Measurements from ENCODE around the gene BUB3. TPM values are rescaled to one million over a fixed set of nuclear protein-coding genes. Genes with fewer than 3 reads are reported as not detected.

BUB3 gene
- total RNA-seq, 2 donors from 2014 or later: 45.3 to 48.1 TPM

DNA sequence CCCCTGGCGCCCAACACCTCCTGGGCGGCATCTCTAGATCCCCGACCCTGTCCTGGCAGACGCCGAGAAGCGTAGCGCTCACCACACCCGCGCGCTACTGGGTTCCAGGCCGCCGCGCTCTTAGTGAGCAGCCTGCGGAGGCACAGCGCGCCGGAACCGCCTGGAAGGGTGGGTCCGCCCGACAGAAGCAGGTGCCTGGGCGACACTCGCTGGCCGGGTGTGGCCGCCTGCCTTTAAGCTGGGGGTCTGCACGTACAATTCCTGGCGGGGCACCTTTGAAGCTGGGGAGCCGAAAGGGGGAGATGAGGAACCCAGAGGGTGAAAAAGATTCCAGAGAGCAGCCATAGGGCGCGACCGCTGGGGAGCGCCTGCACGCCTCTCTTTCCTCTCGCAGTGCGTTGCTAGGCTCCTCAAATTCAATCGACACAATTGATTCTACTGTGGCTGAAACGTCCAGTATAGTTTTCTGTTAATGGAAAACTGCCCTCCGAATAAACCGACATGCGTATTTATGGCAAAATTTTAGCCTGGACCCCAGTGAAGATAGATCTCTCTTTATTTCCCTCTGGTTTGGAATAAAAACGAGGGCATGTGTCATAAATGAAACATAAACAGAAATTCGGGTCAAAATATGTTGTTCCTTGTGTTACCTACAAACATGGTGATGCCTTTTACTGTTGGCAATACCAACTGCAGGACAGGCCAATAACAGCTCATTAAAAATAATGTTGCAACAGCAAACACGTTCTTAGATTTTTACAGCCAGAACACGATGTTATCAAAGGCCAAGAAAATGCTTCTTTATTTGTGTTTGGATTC lies 13.8 kb upstream of the BUB3 start:
- DNase-seq (ENCODE audit: low spot score): no peak
- intact Hi-C loops (cut with DNase I): no loop called here

DNA sequence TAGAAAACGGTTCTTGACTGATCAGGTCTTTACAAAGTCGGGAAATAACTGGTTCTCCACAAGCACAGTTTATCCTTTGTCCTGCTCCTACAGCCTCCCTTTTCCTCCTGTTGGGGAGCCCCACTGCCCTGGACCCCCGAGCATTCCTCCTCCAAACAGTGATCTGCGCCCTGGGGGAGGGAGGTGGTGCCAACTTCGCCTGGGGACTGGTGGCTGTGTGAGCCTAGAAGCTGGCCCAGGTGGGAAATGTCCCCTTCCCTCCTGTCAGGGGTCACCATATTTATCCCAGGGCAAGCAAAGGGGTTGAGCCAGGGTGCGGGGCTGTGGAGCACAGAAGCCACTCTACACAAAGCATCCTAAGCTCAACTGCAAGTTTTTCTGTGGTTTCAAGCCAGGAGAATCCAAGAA lies 13.2 kb upstream of the BUB3 start:
- intact Hi-C loops (cut with DNase I): no loop called here
- DNase-seq (ENCODE audit: low spot score): no peak

DNA sequence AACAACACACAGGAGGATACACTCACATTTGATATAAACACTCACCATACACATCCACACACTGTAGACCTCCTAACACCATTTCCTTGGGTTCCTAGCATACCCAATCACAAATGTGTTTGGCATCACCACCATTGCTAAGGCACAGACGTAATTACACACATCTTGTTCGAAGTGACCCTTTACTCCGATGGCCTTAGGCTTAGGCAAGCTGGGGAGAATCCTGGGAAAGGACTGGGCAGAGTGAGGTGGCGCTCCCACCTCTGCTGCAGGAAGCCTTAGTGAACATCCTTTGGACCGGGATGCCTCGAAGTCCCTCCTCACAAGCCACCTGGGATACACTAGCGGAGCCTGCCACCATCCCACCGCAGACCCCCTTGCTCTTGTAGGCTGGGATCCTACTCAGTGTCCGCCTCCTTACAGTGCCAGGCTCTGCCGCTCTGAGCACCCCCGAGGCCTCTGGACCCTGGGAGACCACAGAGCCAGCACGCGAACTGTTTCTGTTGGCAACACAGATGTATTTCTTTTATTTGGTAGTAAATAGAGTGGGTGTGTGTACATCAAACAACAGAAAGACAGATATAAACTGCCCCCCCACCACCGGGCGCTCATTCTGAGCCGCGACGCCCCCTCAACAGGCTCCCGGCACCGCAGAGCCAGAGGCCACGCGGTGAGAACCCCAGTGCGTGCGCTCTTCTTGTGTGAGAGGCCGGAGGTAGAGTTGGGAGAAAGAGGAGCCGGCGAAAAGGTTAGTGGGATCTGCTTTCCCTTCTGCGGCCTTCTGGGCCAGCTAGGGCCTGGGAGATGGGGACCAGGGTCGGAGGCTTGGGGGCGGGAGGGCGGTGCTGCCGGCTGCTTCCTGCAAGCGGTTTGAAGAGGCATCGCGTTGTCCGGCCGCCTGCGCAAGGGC lies 12.2 kb upstream of the BUB3 start:
- DNase-seq (ENCODE audit: low spot score): no peak
- intact Hi-C loops (cut with DNase I): no loop called here

DNA sequence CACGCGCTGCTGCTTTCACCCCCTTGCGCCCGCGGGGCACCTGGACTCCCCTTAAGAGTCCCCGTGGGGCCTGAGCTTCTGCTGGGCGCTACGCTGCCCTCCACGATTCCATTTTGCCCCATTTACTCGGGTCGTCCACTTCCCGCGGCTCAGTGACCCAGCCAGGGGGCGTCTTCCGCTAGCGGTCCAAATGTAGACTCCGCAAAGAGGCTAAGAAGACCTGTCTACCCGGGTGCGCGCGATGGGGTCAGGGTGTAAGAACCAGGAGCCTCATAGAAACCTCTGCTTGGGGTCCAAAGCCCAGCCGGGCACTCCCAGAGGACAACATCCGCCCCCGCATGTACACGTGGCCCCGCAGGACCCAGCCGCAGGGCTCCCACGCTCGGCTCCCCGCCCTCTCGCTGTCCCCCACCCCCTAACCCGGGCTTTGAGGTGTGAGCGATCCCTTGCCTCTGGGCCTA lies 11.5 kb upstream of the BUB3 start:
- intact Hi-C loops (cut with DNase I): no loop called here
- no peak for DNase-seq (ENCODE audit: low spot score)

DNA sequence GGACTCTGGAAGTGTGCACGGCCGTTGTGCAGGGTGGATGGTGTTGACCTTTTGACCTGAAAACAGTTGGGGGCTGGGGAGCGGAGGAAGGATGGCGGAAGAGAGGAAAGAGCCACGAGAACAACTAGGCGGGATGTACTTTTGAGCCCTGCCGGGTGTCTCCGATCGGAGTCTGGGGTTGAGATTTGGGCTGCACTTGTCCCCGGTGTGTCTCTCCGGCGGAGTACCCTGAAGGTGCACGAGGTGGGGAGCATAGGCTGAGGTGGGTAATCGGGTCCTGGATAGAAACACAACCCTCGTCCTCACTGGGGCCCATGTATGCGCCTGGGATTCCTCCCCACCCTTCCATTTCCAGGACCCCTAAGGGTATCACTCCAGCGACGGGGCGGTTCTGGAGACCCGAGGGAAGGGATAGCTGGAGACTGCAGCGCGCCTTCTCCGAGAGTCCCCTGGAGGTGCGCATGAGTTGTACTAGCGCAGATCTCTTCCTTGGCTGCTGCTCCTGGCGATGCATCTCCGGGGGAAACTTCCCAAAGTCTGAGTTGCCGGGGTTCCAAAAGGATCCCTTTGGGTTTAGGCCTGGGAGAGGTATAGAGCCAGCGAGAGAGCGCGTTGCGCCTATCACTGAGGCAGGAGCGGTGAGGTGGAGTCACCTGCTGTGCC lies 10.9 kb upstream of the BUB3 start:
- intact Hi-C loops (cut with DNase I): no loop called here
- no peak for DNase-seq (ENCODE audit: low spot score)

DNA sequence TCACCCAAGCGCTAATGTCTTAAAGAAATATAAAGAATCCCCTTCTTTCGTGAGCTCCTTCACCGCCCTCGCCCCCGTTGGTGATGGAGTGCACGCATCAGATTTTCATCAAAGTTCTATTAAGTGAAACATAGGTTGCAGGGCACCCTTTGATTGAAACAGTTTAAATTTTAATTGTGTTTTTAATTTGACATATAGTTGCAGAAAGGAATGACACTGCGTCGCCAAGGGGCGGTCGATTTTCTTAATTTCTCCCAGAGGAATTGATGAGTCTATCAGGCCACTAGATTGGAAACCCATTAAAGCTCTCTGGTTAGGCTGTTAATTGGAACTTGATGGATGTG lies 10.4 kb upstream of the BUB3 start:
- no peak for DNase-seq (ENCODE audit: low spot score)
- intact Hi-C loops (cut with DNase I): no loop called here

DNA sequence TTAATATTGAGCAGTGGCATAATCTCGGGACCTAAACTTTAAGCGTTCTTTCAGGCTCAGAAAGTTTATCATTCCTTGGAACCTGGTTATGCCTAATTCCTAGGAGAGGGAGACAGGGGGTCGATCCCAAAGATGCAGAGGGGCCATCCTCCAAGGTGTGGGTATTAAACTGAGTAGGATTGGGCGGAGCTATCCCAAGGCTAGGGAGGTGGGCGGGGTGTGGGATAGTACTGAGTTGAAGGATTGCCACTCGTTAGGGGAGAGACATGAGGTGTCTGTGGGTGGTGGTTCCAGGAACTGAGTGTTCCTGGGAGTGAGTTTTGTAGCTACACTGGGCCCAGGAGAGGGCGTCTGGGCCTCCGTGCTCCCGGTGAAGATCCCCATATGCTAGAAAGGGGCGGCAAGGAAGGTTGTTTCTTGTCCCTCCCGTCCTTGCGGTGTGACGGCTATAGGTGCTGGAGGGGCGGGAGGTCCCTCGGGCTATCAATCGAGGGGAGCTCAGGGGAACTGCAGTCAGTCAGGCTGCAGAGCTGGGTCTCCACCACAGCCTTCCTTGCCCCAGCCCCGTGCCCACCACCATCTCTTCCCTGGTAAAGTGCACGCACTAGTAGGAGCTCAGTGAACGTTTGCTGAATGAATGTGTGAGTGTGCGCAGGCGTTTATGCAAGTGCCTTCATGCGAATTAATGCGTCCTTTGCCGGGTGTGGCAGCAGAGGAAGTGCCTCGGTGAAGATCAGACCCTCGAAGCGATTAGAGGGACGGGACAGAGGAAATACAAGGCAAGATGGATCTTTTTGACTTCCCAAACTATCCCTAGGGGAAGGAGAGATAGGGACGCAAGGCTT lies 9.3 kb upstream of the BUB3 start:
- no peak for DNase-seq (ENCODE audit: low spot score)
- intact Hi-C loops (cut with DNase I): no loop called here

DNA sequence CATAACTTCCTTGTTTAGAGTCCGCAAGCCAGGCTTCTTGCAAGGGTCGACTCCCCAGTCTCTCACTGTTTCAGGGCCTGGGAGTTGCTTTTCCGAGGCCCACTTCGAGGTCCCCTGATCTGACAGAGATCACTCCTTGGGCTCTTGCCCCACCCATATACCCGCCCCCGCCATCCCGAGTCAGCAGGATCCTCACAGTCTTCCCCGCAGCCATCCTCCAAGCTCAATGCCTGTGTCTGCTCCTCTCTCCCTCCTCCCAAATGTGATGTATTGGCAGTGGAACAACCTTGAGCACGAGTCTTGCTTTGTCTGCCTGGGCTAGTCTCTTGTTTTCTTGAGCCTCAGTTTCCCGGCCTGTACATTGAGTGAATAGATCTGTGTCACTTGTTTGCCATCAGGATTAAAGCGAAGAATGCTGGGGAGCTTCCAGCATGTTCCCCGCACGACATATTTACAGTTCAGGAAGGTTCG lies 8.6 kb upstream of the BUB3 start:
- DNase-seq (ENCODE audit: low spot score): no peak
- intact Hi-C loops (cut with DNase I): loop anchor here in 1 of 2 donors (1.0 kb wide), 1 partner anchor 10 kb away; the partner anchor contains the start of gene HMX3

DNA sequence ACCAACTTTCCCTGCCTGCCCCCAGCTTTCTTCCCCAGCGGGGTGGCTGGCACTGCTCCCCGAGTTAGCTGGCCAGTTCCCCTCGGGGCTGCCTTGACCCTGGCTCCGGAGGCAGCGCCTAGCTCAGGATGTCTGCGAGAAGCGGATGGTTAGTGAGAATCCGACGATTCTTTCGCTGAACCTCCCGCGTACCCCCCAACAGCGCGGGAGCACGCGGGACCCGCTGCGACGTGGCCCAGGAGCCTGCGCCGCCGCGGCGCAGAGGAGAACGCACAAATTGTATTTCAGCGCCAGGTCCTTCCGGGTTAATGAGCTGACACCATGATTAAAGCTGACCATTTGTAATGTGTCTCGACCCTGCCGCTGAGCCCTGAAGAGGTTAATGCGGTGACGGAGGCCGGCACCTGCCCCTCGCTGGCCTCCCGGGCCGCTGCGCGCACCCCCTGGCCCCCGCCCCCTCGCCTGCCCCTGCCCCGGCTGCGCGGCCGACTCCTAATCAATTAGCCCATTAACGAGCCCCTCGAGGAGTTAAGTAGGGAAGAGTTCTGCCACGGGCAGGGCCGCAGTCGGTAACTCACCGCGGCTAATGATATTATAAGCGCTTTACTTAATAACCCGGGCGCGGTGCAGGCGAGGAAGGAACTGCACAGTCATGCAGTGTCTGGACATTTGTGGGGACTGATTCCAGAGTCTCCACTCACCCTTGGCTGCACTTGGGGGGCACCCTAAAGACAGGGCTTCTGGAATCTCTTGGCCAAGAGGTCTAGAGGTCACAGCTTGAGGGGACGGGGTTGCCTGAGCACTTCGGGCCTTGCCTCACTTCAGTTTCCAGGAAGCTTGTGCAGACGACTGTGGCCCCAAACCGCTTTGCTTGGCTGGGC lies 7.9 kb upstream of the BUB3 start:
- DNase-seq (ENCODE audit: low spot score): no peak
- intact Hi-C loops (cut with DNase I): loop anchor here in 1 of 2 donors (1.0 kb wide), 1 partner anchor 11 kb away; the partner anchor contains the start of gene HMX3

DNA sequence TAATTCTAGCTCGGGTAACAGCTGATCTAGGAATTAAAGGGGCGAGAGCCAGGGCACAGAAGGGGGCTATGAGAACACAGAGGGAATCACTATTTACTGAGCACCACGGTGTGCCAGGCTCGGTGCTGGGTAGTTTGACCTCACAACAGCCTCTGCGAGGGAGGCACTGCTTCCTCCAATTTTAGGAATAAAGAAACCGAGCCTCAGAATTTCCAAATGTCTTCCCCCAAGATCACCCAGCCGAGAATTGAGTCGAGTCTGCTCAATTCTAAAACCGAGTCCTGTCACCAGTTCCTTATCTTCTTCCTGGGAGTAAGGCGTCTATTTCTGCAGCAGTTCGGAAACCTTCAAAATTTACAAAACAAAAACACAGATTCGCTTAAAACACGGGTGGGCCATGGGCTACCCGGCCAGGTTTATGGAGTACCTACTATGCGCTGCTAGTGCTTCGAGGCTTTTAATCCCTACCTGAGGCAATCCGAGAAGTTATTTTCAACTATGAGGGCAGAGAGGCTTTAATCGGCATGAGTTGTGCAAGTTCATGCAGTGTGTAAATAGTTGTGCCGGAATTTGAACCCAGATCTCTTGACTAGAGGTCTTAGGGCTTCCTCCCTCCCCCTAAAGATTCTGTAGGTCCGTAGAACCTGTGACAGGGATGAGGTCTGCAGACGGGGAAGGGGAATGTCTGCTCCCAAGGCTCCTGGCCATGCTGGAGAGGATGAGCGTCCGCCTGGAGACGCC lies 7.1 kb upstream of the BUB3 start:
- intact Hi-C loops (cut with DNase I): loop anchor here in 1 of 2 donors (1.0 kb wide), 1 partner anchor 12 kb away; the partner anchor contains the start of gene HMX3
- DNase-seq (ENCODE audit: low spot score): no peak

DNA sequence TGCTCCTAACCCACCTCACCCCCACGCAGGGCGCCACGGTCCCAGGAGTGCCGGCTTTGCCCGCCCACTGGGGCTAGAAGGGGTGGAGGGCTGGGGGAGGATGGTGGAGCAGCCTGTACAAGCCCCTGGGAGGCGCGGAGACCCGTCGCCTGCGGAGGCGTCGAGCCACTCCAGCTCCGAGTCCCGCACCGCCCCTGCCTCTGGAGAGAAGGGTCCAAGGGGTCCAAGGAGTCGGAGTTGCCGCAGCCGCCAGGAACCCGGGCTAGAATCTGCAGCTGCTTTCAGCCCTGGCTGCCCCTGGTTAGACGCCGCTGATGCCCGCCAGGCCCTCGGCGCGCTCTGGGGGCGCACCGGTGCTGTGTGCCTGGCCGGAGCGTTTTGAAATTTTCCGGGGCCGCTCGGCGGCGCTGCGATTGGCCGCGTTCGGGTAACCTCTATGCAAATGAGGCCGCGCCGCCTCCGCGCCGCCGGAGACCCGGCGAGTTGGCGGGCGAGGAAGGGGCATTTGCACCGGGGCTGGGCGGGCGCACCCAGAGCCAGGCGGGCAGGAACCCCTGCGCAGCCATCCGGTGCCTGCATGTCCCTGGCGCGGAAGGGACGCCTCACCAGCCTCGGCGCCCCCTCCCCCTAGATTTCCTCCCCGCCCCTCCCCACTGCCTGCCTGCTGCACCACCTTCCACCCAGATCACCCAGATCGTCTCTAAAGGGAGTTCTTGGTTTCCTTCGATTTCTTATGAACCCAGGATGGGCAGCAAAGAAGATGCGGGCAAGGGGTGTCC lies 6.4 kb upstream of the BUB3 start, which contains the start of gene HMX2:
TSS of gene HMX2 (plus strand) at position 502 of the 779 bp plus-strand sequence. CDS start at position 745, 243 bp downstream.
- intact Hi-C loops (cut with DNase I): no loop called here
- DNase-seq (ENCODE audit: low spot score): no peak

DNA sequence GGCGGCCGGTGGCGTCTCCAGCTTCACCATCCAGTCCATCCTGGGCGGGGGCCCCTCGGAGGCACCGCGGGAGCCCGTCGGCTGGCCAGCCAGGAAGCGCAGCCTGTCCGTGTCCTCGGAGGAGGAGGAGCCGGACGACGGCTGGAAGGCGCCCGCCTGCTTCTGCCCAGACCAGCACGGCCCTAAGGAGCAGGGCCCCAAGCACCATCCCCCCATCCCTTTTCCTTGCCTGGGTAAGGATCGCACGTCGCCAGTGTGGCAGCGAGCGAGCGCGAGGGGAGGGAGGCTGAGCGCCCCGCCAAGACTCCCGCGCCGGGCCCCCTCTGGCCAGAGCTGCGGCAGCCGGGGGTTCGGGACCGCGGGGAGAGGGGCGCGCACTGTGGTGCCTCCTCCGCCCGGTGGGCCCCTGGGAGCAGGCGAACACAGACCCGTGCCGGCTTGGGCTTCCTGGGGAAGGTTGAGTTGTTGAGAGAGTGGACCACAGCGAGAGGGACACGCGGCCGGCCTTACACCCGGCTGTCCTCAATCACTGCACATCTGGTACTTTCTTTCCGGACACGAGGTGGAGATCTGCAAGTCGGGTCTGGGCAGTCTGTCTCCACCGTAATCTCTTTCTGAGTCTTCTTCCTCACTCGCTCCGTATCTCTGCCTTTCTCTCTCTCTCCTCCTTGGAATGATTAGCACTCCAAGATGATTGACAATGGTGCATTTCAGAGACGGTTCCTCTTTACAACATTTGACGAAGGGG lies 5.6 kb upstream of the BUB3 start:
- no peak for DNase-seq (ENCODE audit: low spot score)
- intact Hi-C loops (cut with DNase I): no loop called here

DNA sequence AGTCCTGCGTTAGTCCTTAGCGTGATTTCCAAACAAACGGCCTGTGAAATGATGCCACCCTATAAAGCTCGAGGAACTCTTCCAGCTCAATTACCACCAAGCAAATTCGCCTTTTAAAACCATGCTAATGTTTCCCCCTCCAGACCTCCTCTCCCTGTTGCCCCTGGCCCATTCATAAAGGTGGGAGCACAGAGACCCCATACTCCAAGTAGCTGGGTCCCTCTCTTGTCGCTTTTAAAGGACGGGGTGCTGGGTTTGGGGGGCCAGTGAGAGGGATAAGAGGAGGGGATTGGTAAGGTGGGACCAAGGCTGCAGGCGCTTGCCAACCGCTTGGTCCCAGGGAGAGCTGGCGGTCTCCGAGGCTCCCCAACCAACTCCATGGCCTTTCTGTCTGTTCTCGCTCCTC lies 5.0 kb upstream of the BUB3 start:
- no peak for DNase-seq (ENCODE audit: low spot score)
- intact Hi-C loops (cut with DNase I): no loop called here

DNA sequence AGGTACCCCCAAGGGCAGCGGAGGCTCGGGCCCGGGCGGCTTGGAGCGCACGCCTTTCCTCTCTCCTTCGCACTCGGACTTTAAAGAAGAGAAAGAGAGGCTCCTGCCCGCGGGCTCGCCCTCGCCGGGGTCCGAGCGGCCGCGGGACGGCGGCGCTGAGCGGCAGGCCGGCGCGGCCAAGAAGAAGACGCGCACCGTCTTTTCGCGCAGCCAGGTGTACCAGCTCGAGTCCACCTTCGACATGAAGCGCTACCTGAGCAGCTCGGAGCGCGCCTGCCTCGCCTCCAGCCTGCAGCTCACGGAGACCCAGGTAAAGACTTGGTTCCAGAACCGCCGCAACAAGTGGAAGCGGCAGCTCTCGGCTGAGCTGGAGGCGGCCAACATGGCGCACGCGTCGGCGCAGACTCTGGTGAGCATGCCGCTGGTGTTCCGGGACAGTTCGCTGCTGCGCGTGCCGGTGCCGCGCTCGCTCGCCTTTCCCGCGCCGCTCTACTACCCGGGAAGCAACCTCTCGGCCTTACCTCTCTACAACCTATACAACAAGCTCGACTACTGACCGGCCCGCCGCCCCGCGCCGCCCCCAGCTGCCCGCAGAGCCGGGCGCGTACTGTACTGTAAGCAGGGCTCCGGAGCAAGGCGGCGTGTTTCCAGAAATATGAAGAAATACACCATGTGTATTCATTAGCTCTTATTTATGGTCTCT lies 4.5 kb upstream of the BUB3 start:
- intact Hi-C loops (cut with DNase I): no loop called here
- peak; percentile 84 for DNase-seq (ENCODE audit: low spot score)
